Liver (tissue), 3 donors: ENCODE results near the gene BAHCC1.

Experiments used
- CTCF ChIP-seq: fragments of 150-350 bp; IDR thresholded peaks from 2 replicates; pipeline ENCODE4 v1.5.1; 2017; ENCODE audit warnings: improper control_type of control experiment, low read depth, low read length; ENCODE audit not compliant: missing input control
- HNF4A ChIP-seq, 2 donors: conservative IDR thresholded peaks; 2 replicates each; pipeline ENCODE4 v1.6.1; 2016; ENCODE audit warnings: antibody characterized with exemption in 2 of 2, mild to moderate bottlenecking in 2 of 2
- JUND ChIP-seq, 2 donors: IDR thresholded peaks; 2 replicates each; pipeline ENCODE4 v1.6.1; 2016; ENCODE audit warnings: antibody characterized with exemption in 2 of 2
- MAX ChIP-seq: IDR thresholded peaks from 2 replicates; pipeline ENCODE4 v1.6.1; 2016; ENCODE audit warnings: antibody characterized with exemption
- RAD21 ChIP-seq, 2 donors: IDR thresholded peaks; 2 replicates each; pipeline ENCODE4 v1.6.1; 2016; ENCODE audit warnings: antibody characterized with exemption in 2 of 2, mild to moderate bottlenecking in 2 of 2
- SP1 ChIP-seq: IDR thresholded peaks from 2 replicates; pipeline ENCODE4 v1.6.1; 2018; ENCODE audit warnings: antibody characterized with exemption, mild to moderate bottlenecking
- donor health status: healthy.
- donor health status: healthy.

GRCh38 chr17:81514489-81514738 lies 119.2 kb downstream of the BAHCC1 start:
- TF ChIP-seq CTCF = no peak
- TF ChIP-seq MAX = no peak
- TF ChIP-seq JUND (IDR thresholded peaks at IDR 0.05) = no peak
- TF ChIP-seq SP1 = no peak
- TF ChIP-seq RAD21 (IDR thresholded peaks at IDR 0.05) = no peak
- no peak for TF ChIP-seq HNF4A (conservative IDR thresholded peaks at IDR 0.05)
